HT1080 (cell line): Measurements from ENCODE around the gene OR11A1. TPM values are rescaled to one million over a fixed set of nuclear protein-coding genes. Genes with fewer than 3 reads are reported as not detected.

Experiments
- DNase-seq: peaks from one replicate; pipeline ENCODE4 v3.0.0-alpha.2; 2015; ENCODE audit warnings: low read depth
- total RNA-seq: library from RNA; depleted of rRNA; stranded (reverse); fragments of >200 nt; shearing (Covaris generic); gene quantifications from 2 replicates; pipeline ENCODE4 v1.2.3, GENCODE V29; 2014; rRNA removed

Gene OR11A1
- total RNA-seq, 1 experiment from 2014 or later = not detected

DNA sequence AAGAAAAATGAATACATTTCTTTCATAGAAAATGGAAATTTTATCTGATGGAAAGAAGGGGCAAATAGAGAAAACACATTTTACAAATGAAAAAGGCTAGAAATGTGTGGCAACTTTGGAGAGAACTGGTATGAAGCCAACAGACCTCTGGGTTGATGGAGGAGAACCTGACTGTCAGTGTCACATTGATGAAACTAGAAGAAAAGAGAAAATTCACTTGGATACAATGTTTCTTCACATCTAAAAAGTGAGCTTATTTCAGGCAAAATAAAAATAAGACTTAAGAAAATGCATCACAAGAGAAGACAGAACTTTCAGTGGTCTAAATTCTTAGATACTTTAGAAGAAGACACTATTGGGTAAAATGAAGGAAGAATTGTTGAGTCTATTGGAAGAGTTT is 61.5 kb downstream of the OR11A1 start, which contains the start of gene OR12D2:
Gene OR12D2, plus strand, starts transcription at position 301 of the 400 bp plus-strand sequence. CDS start 1,069 bp downstream, outside the sequence.
- DNase-seq = no peak

DNA sequence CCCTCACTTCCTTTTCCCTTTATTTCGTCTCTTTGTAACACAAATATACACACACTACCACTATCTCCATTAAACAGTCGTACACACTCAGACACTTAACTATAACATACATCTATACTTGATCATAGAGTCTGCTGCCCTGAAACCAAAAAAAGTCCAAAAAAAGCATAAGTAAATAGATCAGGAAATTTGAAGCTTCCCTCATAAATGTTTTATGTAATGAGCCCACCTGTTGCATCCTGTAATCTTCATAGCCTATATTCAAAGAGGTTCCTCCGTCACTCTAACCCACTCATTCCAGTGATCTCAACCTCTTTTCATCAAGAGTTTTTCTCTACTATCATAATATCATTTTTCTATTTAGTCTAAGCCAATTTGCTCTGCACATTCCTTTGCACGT is 68.3 kb downstream of the OR11A1 start:
- no peak for DNase-seq

DNA sequence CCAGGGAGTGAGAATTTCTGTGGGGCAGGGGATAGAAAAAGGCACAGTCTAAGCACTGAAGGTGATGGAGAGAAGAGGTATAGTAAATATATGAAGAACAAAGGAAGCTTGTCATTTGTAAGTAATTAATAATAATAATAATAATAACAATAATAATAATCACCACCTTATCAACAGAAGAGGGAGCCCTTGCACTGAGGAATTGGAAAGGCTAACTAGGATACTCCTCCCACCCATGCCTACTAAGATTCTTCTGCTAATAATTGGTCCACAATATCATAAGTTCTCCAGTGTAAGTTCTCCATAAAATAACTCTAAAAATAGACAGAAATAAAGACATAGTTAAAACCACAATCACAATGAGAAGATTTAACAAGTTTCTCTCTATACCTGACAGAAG is 80.9 kb downstream of the OR11A1 start:
- DNase-seq = no peak

Other genes with a start within 250 kb of the OR11A1 start
- gene OR14J1, start 155.4 kb downstream of the OR11A1 start, total RNA-seq = not detected in 2 replicates
- gene OR5V1, start 88.2 kb downstream of the OR11A1 start, total RNA-seq = not detected in 2 replicates
- not detected in 2 replicates for gene OR12D3, start 81.8 kb downstream of the OR11A1 start, total RNA-seq
- not detected in 2 replicates for gene OR12D2, start 61.4 kb downstream of the OR11A1 start, total RNA-seq
- gene OR12D1, start 42.1 kb downstream of the OR11A1 start, total RNA-seq = not detected in 2 replicates
- gene OR10C1, start 17.8 kb downstream of the OR11A1 start, total RNA-seq = not detected in 2 replicates
- not detected in 2 replicates for gene OR2H1, start 84 bp upstream of the OR11A1 start, total RNA-seq
- not detected in 2 replicates for gene MAS1L, start 30.9 kb upstream of the OR11A1 start, total RNA-seq
- gene UBD, start 102.7 kb upstream of the OR11A1 start, total RNA-seq = not detected in 2 replicates
- not detected in 2 replicates for gene OR2H2, start 128.1 kb upstream of the OR11A1 start, total RNA-seq
- gene GABBR1, start 176.1 kb upstream of the OR11A1 start, total RNA-seq = 5.4 and 10.4 TPM in 2 replicates
- not detected in 2 replicates for gene MOG, start 200.0 kb upstream of the OR11A1 start, total RNA-seq
- not detected in 2 replicates for gene ZFP57, start 224.1 kb upstream of the OR11A1 start, total RNA-seq